Right atrium auricular region (tissue), 2 donors: ENCODE results near the gene LRP1. TPM values are rescaled to one million over a fixed set of nuclear protein-coding genes. Genes with fewer than 3 reads are reported as not detected.

Experiments used
- DNase-seq: peaks from one replicate; pipeline ENCODE4 v3.0.0-alpha.2; 2019; ENCODE audit warnings: low spot score
- H3K27ac ChIP-seq, 2 donors: fragments of 200-600 bp; sonication (generic); 1 replicate in 1 of 2; 2 replicates in 1 of 2; pipeline ENCODE4 v1.5.1; 2016 to 2019
- H3K27me3 ChIP-seq, 2 donors: fragments of 200-600 bp; sonication (generic); one replicate each; pipeline versions ENCODE4 v1.5.1 to v1.6.0; 2017 to 2019
- H3K36me3 ChIP-seq: fragments of 200-600 bp; sonication (generic); one replicate; pipeline ENCODE4 v1.5.1; 2016
- H3K4me1 ChIP-seq, 2 donors: fragments of 200-600 bp; sonication (generic); one replicate each; pipeline versions ENCODE4 v1.5.1 to v1.6.0; 2017 to 2019
- H3K4me3 ChIP-seq, 2 donors: fragments of 200-600 bp; sonication (generic); 1 replicate in 1 of 2; 2 replicates in 1 of 2; pipeline ENCODE4 v1.5.1; 2017 to 2019; ENCODE audit warnings: mild to moderate bottlenecking in 1 of 2, moderate library complexity in 1 of 2
- H3K9me3 ChIP-seq, 2 donors: fragments of 200-600 bp; sonication (generic); one replicate each; pipeline ENCODE4 v1.5.1; 2019
- CTCF ChIP-seq, 2 donors: fragments of 200-600 bp; sonication (generic); IDR thresholded peaks; one replicate each; pipeline ENCODE4 v1.5.1; 2019; ENCODE audit warnings: antibody characterized with exemption in 2 of 2
- total RNA-seq, 2 donors: library from RNA; depleted of rRNA; stranded (reverse); fragments of >200 nt; gene quantifications; one replicate each; pipeline ENCODE4 v1.1.0, GENCODE V29; 2016

The LRP1 gene
- total RNA-seq, 2 donors from 2014 or later: 89.4 to 211 TPM

- Histone ChIP-seq H3K4me1 (peaks cover 0 to 32% of the 10 kb centered on the region in 2 donors), H3K27ac (no peak overlapping the region), H3K4me3 (no peak overlapping the region), H3K36me3 (peaks cover 47% of the 10 kb centered on the region), H3K9me3 (no peaks in the 10 kb centered on the region), H3K27me3 (no peaks in the 10 kb centered on the region)
- DNase-seq: no peak
- TF ChIP-seq CTCF (IDR thresholded peaks at IDR 0.05): no peak
These were observed 20.7 kb upstream of the LRP1 start for GRCh38 chr12:57107456-57108155.

GRCh38 chr12:57109207-57110103, 18.8 kb upstream of the LRP1 start:
- Histone ChIP-seq H3K36me3 (peaks cover 36% of the 10 kb centered on the region), H3K27ac (peak overlapping the region; percentile 97 to 98), H3K4me1 (peaks cover 0 to 33% of the 10 kb centered on the region in 2 donors), H3K9me3 (no peaks in the 10 kb centered on the region), H3K4me3 (peak overlapping the region; percentile 66 to 73), H3K27me3 (no peaks in the 10 kb centered on the region)
- TF ChIP-seq CTCF (IDR thresholded peaks at IDR 0.05): no peak
- DNase-seq: no peak

- peak overlapping the region; percentile 97 to 98 for H3K27ac ChIP-seq
- H3K4me3 ChIP-seq: peak overlapping the region; percentile 66 to 73
- no peak for DNase-seq
- peaks cover 0 to 33% of the 10 kb centered on the region in 2 donors for H3K4me1 ChIP-seq
- no peaks in the 10 kb centered on the region for H3K9me3 ChIP-seq
- no peak for TF ChIP-seq CTCF (IDR thresholded peaks at IDR 0.05)
- H3K27me3 ChIP-seq: no peaks in the 10 kb centered on the region
- H3K36me3 ChIP-seq: peaks cover 26% of the 10 kb centered on the region
These were observed 17.9 kb upstream of the LRP1 start for GRCh38 chr12:57110104-57111030.

GRCh38 chr12:57111031-57111734, 17.1 kb upstream of the LRP1 start, which contains the start of gene STAT6:
STAT6 (minus strand) TSS chr12:57111362; CDS start chr12:57108278, 3,084 bp downstream.
- H3K9me3 ChIP-seq: no peaks in the 10 kb centered on the region
- H3K4me1 ChIP-seq: peaks cover 0 to 29% of the 10 kb centered on the region in 2 donors
- H3K4me3 ChIP-seq: peak within 1 kb of the TSS; percentile 66 to 73
- H3K36me3 ChIP-seq: peaks cover 18% of the 10 kb centered on the region
- peak; percentile 85 for DNase-seq
- no peak for TF ChIP-seq CTCF (IDR thresholded peaks at IDR 0.05)
- peak within 1 kb of the TSS; percentile 97 to 98 for H3K27ac ChIP-seq
- H3K27me3 ChIP-seq: no peaks in the 10 kb centered on the region
